ENCODE results near the gene NCK1. TPM values are rescaled to one million over a fixed set of nuclear protein-coding genes. Genes with fewer than 3 reads are reported as not detected.

The NCK1 gene
- total and polyA plus RNA-seq, 5 experiments from 2014 or later: 36.1 to 62.2 (median 44.3) TPM

GRCh38 chr3:136914739-136915138 lies 52.7 kb downstream of the NCK1 start:
- ATAC-seq (no peak), DNase-seq (no peak)
- POLR2A ChIA-PET: no interaction called here
- Mint-ChIP-seq H3K27ac (peak overlapping the region in 5 of 10 donors; percentile 10 to 93 (median 63)), H3K9me3 (peaks cover 0 to 4% (median 0%) of the 10 kb centered on the region in 9 donors), H3K4me3 (no peak overlapping the region), H3K36me3 (peaks cover 5 to 16% (median 16%) of the 10 kb centered on the region in 3 donors), H3K27me3 (no peaks in the 10 kb centered on the region), H3K4me1 (peaks cover 45 to 93% (median 89%) of the 10 kb centered on the region in 4 donors)

GRCh38 chr3:136916223-136916622 lies 54.2 kb downstream of the NCK1 start:
- Mint-ChIP-seq H3K27me3 (no peaks in the 10 kb centered on the region), H3K27ac (peak overlapping the region in 5 of 10 donors; percentile 36 to 89 (median 67)), H3K4me1 (peaks cover 43 to 93% (median 89%) of the 10 kb centered on the region in 4 donors), H3K36me3 (peaks cover 5 to 16% (median 16%) of the 10 kb centered on the region in 3 donors), H3K9me3 (peaks cover 0 to 4% (median 0%) of the 10 kb centered on the region in 9 donors), H3K4me3 (peak overlapping the region in 1 of 10 donors; percentile 23)
- ATAC-seq (no peak), DNase-seq (no peak)
- POLR2A ChIA-PET: no interaction called here

GRCh38 chr3:136919799-136920580 lies 58.0 kb downstream of the NCK1 start:
- DNase-seq (peak in 4 of 10 donors; percentile 16 to 44 (median 44)), ATAC-seq (peak; percentile 86 to 93)
- Mint-ChIP-seq H3K27me3 (no peaks in the 10 kb centered on the region), H3K4me1 (peaks cover 42 to 89% (median 80%) of the 10 kb centered on the region in 4 donors), H3K27ac (peak overlapping the region in 9 of 10 donors; percentile 1 to 93 (median 50)), H3K4me3 (peak overlapping the region in 7 of 10 donors; percentile 7 to 67 (median 55)), H3K9me3 (peaks cover 0 to 3% (median 0%) of the 10 kb centered on the region in 9 donors), H3K36me3 (peaks cover 0 to 6% (median 2%) of the 10 kb centered on the region in 3 donors)
- POLR2A ChIA-PET: interaction anchor here (0.6 to 2.0 kb wide), 2 partner anchors 12 to 59 kb away, joined by 7 to 13 read pairs; partner anchors contain the start of gene NCK1

DNA sequence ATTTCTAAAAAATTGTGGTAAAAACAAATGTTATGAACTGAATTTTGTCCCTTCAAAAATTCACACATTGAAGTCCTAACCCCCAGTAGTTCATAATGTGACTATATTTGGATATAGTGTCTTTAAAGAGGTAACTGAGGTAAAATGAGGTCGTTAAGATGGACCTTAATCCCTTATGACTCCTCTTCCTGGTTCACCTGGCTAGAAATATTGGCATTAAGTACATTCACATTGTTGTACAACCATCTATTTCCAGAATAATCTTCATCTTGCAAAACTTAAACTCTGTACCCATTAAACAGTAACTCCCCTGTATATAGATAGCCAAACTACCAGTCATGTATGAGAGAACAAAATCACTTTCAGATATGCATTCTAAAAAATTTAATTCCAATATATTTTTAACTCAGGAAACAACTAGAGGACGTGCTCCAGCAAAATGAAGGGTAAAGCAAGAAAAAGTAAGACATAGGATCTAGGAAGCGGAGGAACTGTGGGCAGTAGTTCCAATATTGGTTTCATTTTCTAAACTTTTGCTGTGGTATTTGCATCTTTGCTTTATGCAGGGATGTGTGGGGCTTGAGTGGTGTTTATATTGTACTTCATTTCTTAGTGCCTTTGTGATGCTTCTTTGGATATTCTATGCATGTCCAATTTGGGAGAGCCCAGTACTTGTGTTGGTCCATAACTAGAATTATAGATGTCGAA lies 59.0 kb downstream of the NCK1 start:
- Mint-ChIP-seq H3K27me3 (no peaks in the 10 kb centered on the region), H3K36me3 (peaks cover 0 to 6% (median 0%) of the 10 kb centered on the region in 3 donors), H3K4me1 (peaks cover 37 to 85% (median 77%) of the 10 kb centered on the region in 4 donors), H3K27ac (peak overlapping the region in 9 of 10 donors; percentile 11 to 93 (median 77)), H3K4me3 (peak overlapping the region in 8 of 10 donors; percentile 8 to 79 (median 46)), H3K9me3 (peaks cover 0 to 3% (median 0%) of the 10 kb centered on the region in 9 donors)
- ATAC-seq: no peak
- POLR2A ChIA-PET: no interaction called here
- DNase-seq: no peak

- DNase-seq: no peak
- peaks cover 10 to 24% (median 20%) of the 10 kb centered on the region in 3 donors for H3K36me3 Mint-ChIP-seq
- peaks cover 0 to 3% (median 0%) of the 10 kb centered on the region in 9 donors for H3K9me3 Mint-ChIP-seq
- peak overlapping the region in 4 of 10 donors; percentile 9 to 76 (median 50) for H3K27ac Mint-ChIP-seq
- no peak for ATAC-seq
- POLR2A ChIA-PET: interaction anchor here (1.4 kb wide), 1 partner anchor 63 kb away, joined by 3 read pairs; the partner anchor contains the start of gene NCK1
- peaks cover 30 to 72% (median 56%) of the 10 kb centered on the region in 4 donors for H3K4me1 Mint-ChIP-seq
- H3K4me3 Mint-ChIP-seq: no peak overlapping the region
- no peaks in the 10 kb centered on the region for H3K27me3 Mint-ChIP-seq
Measured at GRCh38 chr3:136925425-136926190, 63.6 kb downstream of the NCK1 start.

- DNase-seq (no peak), ATAC-seq (no peak)
- Mint-ChIP-seq H3K4me3 (no peak overlapping the region), H3K9me3 (no peaks in the 10 kb centered on the region), H3K4me1 (peaks cover 30 to 73% (median 55%) of the 10 kb centered on the region in 4 donors), H3K36me3 (peaks cover 11 to 43% (median 14%) of the 10 kb centered on the region in 3 donors), H3K27me3 (no peaks in the 10 kb centered on the region), H3K27ac (peak overlapping the region in 2 of 10 donors; percentile 49 to 72)
- POLR2A ChIA-PET: no interaction called here
Measured at GRCh38 chr3:136928240-136928639, 66.2 kb downstream of the NCK1 start.

DNA sequence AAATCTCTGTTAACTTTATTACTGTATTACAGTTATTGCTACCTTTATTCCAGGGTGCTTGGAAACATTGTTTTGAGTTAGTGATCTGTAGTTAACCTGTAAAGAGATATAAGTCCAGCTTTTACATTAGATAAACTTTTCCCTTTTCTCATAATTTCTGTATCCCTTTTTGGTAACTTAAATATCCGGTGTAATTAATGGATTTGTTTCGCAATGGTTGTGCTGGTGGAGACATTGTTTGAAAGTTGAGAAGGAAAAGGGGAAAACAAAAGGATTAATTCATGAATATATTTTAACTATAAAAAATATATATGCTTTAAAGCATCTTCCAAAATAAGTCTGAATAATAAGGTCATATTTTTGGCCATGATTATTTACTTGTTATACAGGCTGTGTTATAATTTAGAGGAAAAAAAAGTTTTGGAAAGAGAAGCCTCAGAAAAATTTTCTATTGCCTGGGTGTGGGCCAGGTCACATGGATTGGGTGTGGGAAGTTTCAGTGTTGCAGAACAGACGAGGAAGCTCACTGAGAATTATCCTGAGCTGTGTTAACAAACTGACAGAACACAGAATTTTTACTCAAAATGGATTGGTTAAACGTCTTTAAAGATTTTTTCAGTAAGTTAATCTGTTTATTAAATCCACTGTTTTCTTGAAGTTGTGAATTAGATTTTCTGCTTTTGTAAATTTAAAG lies 68.1 kb downstream of the NCK1 start:
- ATAC-seq (no peak), DNase-seq (no peak)
- POLR2A ChIA-PET: no interaction called here
- peaks cover 14 to 62% (median 26%) of the 10 kb centered on the region in 3 donors for H3K36me3 Mint-ChIP-seq
- H3K27me3 Mint-ChIP-seq: no peaks in the 10 kb centered on the region
- H3K9me3 Mint-ChIP-seq: no peaks in the 10 kb centered on the region
- H3K4me1 Mint-ChIP-seq: peaks cover 26 to 74% (median 56%) of the 10 kb centered on the region in 4 donors
- peak overlapping the region in 3 of 10 donors; percentile 8 to 77 (median 16) for H3K27ac Mint-ChIP-seq
- no peak overlapping the region for H3K4me3 Mint-ChIP-seq

DNA sequence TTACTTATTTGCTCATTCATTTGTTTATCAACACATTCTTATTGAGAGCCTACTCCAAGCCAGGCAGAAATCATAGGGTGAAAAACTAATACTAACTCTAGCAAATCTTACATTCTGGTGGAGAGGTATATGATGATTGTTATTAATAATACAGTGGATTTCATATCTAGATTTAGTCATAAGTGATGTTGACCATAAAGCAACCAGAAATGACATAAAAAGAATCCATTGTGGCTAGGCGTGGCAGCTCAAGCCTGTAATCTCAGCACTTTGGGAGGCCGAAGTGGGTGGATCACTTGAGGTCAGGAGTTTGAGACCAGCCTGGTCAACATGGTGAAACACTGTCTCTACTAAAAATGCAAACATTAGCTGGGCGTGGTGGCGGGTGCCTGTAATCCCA lies 69.6 kb downstream of the NCK1 start:
- peaks cover 26 to 67% (median 53%) of the 10 kb centered on the region in 4 donors for H3K4me1 Mint-ChIP-seq
- ATAC-seq: no peak
- peaks cover 0 to 1% (median 0%) of the 10 kb centered on the region in 9 donors for H3K9me3 Mint-ChIP-seq
- no peaks in the 10 kb centered on the region for H3K27me3 Mint-ChIP-seq
- peaks cover 17 to 76% (median 35%) of the 10 kb centered on the region in 3 donors for H3K36me3 Mint-ChIP-seq
- H3K27ac Mint-ChIP-seq: peak overlapping the region in 7 of 10 donors; percentile 13 to 77 (median 46)
- DNase-seq: no peak
- POLR2A ChIA-PET: interaction anchor here (0.5 to 0.7 kb wide), 2 partner anchors 12 to 65 kb away, joined by 3 to 7 read pairs; no protein-coding TSS in a partner anchor
- peak overlapping the region in 1 of 10 donors; percentile 15 for H3K4me3 Mint-ChIP-seq

DNA sequence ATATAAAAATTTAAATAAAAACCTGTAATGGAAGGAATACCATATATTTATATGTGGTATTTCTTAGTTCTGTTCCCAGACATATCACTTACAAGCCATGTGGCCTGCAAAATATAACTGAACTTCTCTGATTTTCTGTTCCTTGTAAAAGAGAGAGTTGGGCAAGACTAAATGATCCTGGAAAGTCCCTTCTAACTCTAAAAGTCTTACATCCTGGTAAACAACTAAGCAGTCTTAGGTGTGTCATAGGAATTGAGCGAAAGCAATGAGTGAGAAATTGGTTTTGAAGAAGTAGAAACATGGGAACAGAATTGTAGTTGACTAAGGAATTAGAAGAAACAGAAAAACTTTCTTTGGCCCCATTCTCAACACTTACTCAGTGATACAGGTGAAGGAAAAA lies 70.5 kb downstream of the NCK1 start:
- DNase-seq (no peak), ATAC-seq (peak in 1 of 2 donors; percentile 39)
- H3K27me3 Mint-ChIP-seq: no peaks in the 10 kb centered on the region
- peaks cover 24 to 68% (median 54%) of the 10 kb centered on the region in 4 donors for H3K4me1 Mint-ChIP-seq
- POLR2A ChIA-PET: no interaction called here
- peak overlapping the region in 1 of 10 donors; percentile 1 for H3K4me3 Mint-ChIP-seq
- H3K9me3 Mint-ChIP-seq: peaks cover 0 to 5% (median 0%) of the 10 kb centered on the region in 9 donors
- H3K27ac Mint-ChIP-seq: peak overlapping the region in 8 of 10 donors; percentile 2 to 91 (median 62)
- H3K36me3 Mint-ChIP-seq: peaks cover 19 to 79% (median 36%) of the 10 kb centered on the region in 3 donors

GRCh38 chr3:136932978-136933772 lies 71.2 kb downstream of the NCK1 start:
- Mint-ChIP-seq H3K36me3 (peaks cover 14 to 77% (median 30%) of the 10 kb centered on the region in 3 donors), H3K27me3 (no peaks in the 10 kb centered on the region), H3K4me1 (peaks cover 19 to 68% (median 55%) of the 10 kb centered on the region in 4 donors), H3K9me3 (peaks cover 0 to 5% (median 0%) of the 10 kb centered on the region in 9 donors), H3K27ac (peak overlapping the region in 9 of 10 donors; percentile 2 to 91 (median 60)), H3K4me3 (no peak overlapping the region)
- POLR2A ChIA-PET: interaction anchor here (1.0 kb wide), 1 partner anchor 71 kb away, joined by 3 read pairs; the partner anchor contains the start of gene NCK1
- DNase-seq: no peak
- no peak for ATAC-seq

GRCh38 chr3:136937175-136937574 lies 75.2 kb downstream of the NCK1 start:
- DNase-seq (no peak), ATAC-seq (no peak)
- H3K4me1 Mint-ChIP-seq: peaks cover 19 to 71% (median 70%) of the 10 kb centered on the region in 4 donors
- POLR2A ChIA-PET: no interaction called here
- no peak overlapping the region for H3K27ac Mint-ChIP-seq
- H3K9me3 Mint-ChIP-seq: peaks cover 0 to 5% (median 0%) of the 10 kb centered on the region in 9 donors
- H3K4me3 Mint-ChIP-seq: no peak overlapping the region
- H3K36me3 Mint-ChIP-seq: peaks cover 10 to 53% (median 25%) of the 10 kb centered on the region in 3 donors
- H3K27me3 Mint-ChIP-seq: no peaks in the 10 kb centered on the region

Measured in naive thymus-derived CD8-positive, alpha-beta T cell (primary cell).